ENCODE data around the gene ZBTB8A. TPM values are rescaled to one million over a fixed set of nuclear protein-coding genes. Genes with fewer than 3 reads are reported as not detected.

Gene ZBTB8A
- total and polyA plus RNA-seq, 2 of the 13 experiments (the other 11 are each of a cell fraction or from before 2014, with no cell fraction given), result 1.3 to 3.7 TPM

DNA sequence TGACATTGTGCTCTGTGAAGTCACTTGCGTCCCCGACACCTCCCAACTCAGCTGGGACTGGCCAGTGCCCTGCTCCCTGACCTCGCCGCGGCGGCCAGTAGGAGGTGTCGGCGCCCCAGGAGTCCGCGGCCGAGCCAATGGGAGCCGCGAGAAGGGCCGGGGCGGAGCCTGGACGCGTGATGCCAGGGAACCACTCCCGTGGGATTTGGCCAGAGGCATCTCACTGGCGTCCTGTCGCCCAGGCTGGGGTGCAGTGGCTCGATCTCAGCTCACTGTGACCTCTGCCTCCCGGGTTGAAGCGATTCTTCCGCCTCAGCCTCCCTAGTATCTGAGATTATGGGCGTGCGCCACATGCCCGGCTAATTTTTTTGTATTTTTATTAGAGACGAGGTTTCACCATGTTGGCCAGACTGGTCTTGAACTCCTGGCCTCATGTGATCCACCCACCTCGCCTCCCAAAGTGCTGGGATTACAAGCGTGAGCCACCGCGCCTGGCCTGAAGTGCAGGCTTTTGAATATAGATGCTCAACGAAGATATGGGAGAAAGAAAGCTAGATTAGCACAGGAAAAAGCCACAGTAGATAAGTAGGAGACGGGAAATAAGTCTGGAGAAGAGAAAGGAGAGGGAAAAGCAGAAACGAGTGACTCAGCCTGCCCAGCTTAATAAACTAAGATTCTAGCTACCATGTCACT is 73.1 kb downstream of the ZBTB8A start (continued):
- peak; percentile 66 for TF ChIP-seq SALL1 (CRISPR knock-in tag; IDR thresholded peaks at IDR 0.05)
- peak; percentile 93 for TF ChIP-seq POLR2G (IDR thresholded peaks at IDR 0.05; ENCODE audit: low read depth, low read length)
- no peak for TF ChIP-seq MTA3 (CRISPR knock-in tag; IDR thresholded peaks at IDR 0.05)
- TF ChIP-seq ZNF20 (CRISPR knock-in tag; IDR thresholded peaks at IDR 0.05), result no peak
- TF ChIP-seq BORCS8-MEF2B (CRISPR knock-in tag; IDR thresholded peaks at IDR 0.05), result no peak
- TF ChIP-seq ZNF232 (CRISPR knock-in tag; IDR thresholded peaks at IDR 0.05; ENCODE audit: borderline replicate concordance), result 0 out of 2 replicates have a peak, but pooled peaks have one; percentile 43
- peak; percentile 45; the same call in 1 of the 2 replicates for TF ChIP-seq ZNF768 (CRISPR knock-in tag; IDR thresholded peaks at IDR 0.05)
- 0 out of 2 replicates have a peak, but pooled peaks have one; percentile 30 for TF ChIP-seq ZNF607 (CRISPR knock-in tag; IDR thresholded peaks at IDR 0.05; ENCODE audit: borderline replicate concordance)
- TF ChIP-seq CREM (IDR thresholded peaks at IDR 0.05), result no peak
- TF ChIP-seq CREM (CRISPR knock-in tag; IDR thresholded peaks at IDR 0.05), result no peak
- TF ChIP-seq PCBP2 (optimal IDR thresholded peaks at IDR 0.05; ENCODE audit: low read depth, low read length, poor library complexity, severe bottlenecking), result no peak
- no peak for TF ChIP-seq BRF2 (CRISPR knock-in tag; IDR thresholded peaks at IDR 0.05)
- TF ChIP-seq, protein P1, sequence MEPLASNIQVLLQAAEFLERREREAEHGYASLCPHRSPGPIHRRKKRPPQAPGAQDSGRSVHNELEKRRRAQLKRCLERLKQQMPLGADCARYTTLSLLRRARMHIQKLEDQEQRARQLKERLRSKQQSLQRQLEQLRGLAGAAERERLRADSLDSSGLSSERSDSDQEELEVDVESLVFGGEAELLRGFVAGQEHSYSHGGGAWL (CRISPR knock-in tag; IDR thresholded peaks at IDR 0.05), result no peak; the same call in 1 of the 2 replicates
- TF ChIP-seq RFX5 (IDR thresholded peaks at IDR 0.05; ENCODE audit: low read depth, low read length), result peak; percentile 59; the same call in 1 of the 2 replicates
- no peak for TF ChIP-seq BCL6 (CRISPR knock-in tag; IDR thresholded peaks at IDR 0.05)
- TF ChIP-seq CHD2 (IDR thresholded peaks at IDR 0.05; ENCODE audit: low read depth, low read length), result peak; percentile 77
- 0 out of 2 replicates have a peak, but pooled peaks have one; percentile 41 for TF ChIP-seq ZFP36L1 (CRISPR knock-in tag; IDR thresholded peaks at IDR 0.05)
- TF ChIP-seq ZNF382 (CRISPR knock-in tag; IDR thresholded peaks at IDR 0.05; ENCODE audit: borderline replicate concordance), result no peak
- TF ChIP-seq ZNF414 (CRISPR knock-in tag; IDR thresholded peaks at IDR 0.05), result no peak
- TF ChIP-seq, protein P2, sequence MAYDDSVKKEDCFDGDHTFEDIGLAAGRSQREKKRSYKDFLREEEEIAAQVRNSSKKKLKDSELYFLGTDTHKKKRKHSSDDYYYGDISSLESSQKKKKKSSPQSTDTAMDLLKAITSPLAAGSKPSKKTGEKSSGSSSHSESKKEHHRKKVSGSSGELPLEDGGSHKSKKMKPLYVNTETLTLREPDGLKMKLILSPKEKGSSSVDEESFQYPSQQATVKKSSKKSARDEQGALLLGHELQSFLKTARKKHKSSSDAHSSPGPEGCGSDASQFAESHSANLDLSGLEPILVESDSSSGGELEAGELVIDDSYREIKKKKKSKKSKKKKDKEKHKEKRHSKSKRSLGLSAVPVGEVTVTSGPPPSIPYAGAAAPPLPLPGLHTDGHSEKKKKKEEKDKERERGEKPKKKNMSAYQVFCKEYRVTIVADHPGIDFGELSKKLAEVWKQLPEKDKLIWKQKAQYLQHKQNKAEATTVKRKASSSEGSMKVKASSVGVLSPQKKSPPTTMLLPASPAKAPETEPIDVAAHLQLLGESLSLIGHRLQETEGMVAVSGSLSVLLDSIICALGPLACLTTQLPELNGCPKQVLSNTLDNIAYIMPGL (CRISPR knock-in tag; IDR thresholded peaks at IDR 0.05; ENCODE audit: borderline replicate concordance in 1 of 2, low read depth in 1 of 2), result peak in 1 of 2 experiments; percentile 46; a peak in 1 of 4 replicates
- peak; percentile 64; the same call in 1 of the 2 replicates for TF ChIP-seq NRL (CRISPR knock-in tag; IDR thresholded peaks at IDR 0.05; ENCODE audit: borderline replicate concordance)
- TF ChIP-seq ZNF513 (CRISPR knock-in tag; conservative IDR thresholded peaks at IDR 0.05), result no peak
- TF ChIP-seq DR1 (CRISPR knock-in tag; IDR thresholded peaks at IDR 0.05), result peak; percentile 79
- TF ChIP-seq U2AF1 (optimal IDR thresholded peaks at IDR 0.05; ENCODE audit: low read depth, low read length), result no peak

Data from HepG2 (cell line).